ENCODE results near the gene CNTNAP4.

DNA sequence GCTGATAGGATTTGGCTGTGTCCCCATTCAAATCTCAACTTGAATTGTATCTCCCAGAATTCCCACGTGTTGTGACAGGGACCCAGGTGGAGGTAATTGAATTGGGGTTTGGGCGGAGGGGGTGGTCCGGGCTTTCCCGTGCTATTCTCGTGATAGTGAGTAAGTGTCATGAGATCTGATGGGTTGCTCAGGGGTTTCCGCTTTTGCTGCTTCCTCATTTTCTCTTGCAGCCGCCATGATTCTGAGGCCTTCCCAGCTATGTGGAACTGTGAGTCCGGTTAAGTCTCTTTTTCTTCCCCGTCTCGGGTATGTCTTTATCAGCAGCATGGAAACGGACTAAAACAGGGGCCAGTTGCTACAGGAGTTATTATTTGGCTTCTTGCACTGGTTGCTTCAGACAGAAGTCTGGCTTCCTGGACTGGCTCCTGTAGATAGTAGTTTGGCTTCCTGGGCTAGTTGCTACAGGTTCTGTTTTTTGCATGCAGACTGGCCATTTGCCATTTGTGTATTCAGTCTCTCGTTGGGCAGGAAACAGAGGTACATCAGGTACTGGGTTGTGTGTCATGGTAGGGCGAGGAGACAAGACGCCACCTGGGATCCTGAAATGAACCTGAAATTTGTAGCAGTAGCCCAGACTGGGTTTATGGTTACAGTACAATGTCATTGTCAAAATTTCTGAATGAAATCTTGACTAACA is 32.6 kb downstream of the CNTNAP4 start:
- TF ChIP-seq, protein P1, sequence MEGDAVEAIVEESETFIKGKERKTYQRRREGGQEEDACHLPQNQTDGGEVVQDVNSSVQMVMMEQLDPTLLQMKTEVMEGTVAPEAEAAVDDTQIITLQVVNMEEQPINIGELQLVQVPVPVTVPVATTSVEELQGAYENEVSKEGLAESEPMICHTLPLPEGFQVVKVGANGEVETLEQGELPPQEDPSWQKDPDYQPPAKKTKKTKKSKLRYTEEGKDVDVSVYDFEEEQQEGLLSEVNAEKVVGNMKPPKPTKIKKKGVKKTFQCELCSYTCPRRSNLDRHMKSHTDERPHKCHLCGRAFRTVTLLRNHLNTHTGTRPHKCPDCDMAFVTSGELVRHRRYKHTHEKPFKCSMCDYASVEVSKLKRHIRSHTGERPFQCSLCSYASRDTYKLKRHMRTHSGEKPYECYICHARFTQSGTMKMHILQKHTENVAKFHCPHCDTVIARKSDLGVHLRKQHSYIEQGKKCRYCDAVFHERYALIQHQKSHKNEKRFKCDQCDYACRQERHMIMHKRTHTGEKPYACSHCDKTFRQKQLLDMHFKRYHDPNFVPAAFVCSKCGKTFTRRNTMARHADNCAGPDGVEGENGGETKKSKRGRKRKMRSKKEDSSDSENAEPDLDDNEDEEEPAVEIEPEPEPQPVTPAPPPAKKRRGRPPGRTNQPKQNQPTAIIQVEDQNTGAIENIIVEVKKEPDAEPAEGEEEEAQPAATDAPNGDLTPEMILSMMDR (conservative IDR thresholded peaks at IDR 0.05; ENCODE audit: low read depth, low read length) = no peak
- TF ChIP-seq RCOR1 (IDR thresholded peaks at IDR 0.05; ENCODE audit: insufficient replicate concordance, low read length) (no peak), POLR2A (IDR thresholded peaks at IDR 0.05; ENCODE audit: low read depth, low read length) (no peak), RAD21 (IDR thresholded peaks at IDR 0.05; ENCODE audit: low read length) (no peak)
